Upper lobe of left lung (tissue), 6 donors: ENCODE results near the gene DAD1. TPM values are rescaled to one million over a fixed set of nuclear protein-coding genes. Genes with fewer than 3 reads are reported as not detected.
A peak's percentile ranks its signal among the peaks of the same experiment; 100 is the strongest.

Experiments
- ATAC-seq, 2 donors: fragments of 200-7000 bp; cut with Tn5 transposase; one replicate each; pipeline ENCODE4 v1.9.1; 2022; ENCODE audit warnings: mild to moderate bottlenecking in 2 of 2, moderate library complexity in 2 of 2; ENCODE audit not compliant: low FRiP score in 2 of 2
- DNase-seq, 2 donors: peaks; one replicate each; pipeline ENCODE4 v3.0.0-alpha.2; 2019 to 2020
- H3K27ac ChIP-seq, 4 donors: fragments of 200-600 bp; sonication (generic); one replicate each; pipeline ENCODE4 v1.5.1; 2016 to 2019
- H3K27me3 ChIP-seq, 4 donors: fragments of 200-600 bp; sonication (generic); one replicate each; pipeline ENCODE4 v1.5.1; 2017 to 2019
- H3K36me3 ChIP-seq, 4 donors: fragments of 200-600 bp; sonication (generic); one replicate each; pipeline ENCODE4 v1.5.1; 2016 to 2019
- H3K4me1 ChIP-seq, 4 donors: fragments of 200-600 bp; sonication (generic); one replicate each; pipeline ENCODE4 v1.5.1; 2018 to 2019
- H3K4me3 ChIP-seq, 4 donors: fragments of 200-600 bp; sonication (generic); one replicate each; pipeline ENCODE4 v1.5.1; 2017 to 2019; ENCODE audit warnings: mild to moderate bottlenecking in 2 of 4, moderate library complexity in 1 of 4
- H3K9me3 ChIP-seq, 4 donors: fragments of 200-600 bp; sonication (generic); one replicate each; pipeline ENCODE4 v1.5.1; 2018 to 2019
- CTCF ChIP-seq, 6 experiments: fragments of 450-650 bp in 4 of 6; fragments of 200-600 bp in 2 of 6; sonication (generic) in 2 of 6; IDR thresholded peaks; one replicate each; pipeline ENCODE4 v1.5.1; 2016 to 2019; ENCODE audit warnings: antibody characterized with exemption in 6 of 6
- EP300 ChIP-seq, 4 donors: sonication (generic); formaldehyde crosslinking; IDR thresholded peaks; one replicate each; pipeline ENCODE4 v1.5.1; 2017; ENCODE audit warnings: antibody characterized with exemption in 4 of 4, control low read depth in 2 of 4
- POLR2A ChIP-seq, 4 donors: fragments of 450-650 bp; IDR thresholded peaks; one replicate each; pipeline ENCODE4 v1.5.1; 2016 to 2017; ENCODE audit warnings: antibody characterized with exemption in 4 of 4, mild to moderate bottlenecking in 2 of 4
- POLR2AphosphoS5 ChIP-seq, 2 donors: sonication (generic); formaldehyde crosslinking; IDR thresholded peaks; one replicate each; pipeline ENCODE4 v1.5.1; 2017; ENCODE audit warnings: antibody characterized with exemption in 2 of 2
- WGBS, 2 donors: methylation state at CpG; one replicate each; pipeline ENCODE4 v1.1.5; 2017 to 2018; 5-methylcytosine and 5-hydroxymethylcytosine counted together
- total RNA-seq, 6 donors: library from RNA; depleted of rRNA in 4 of 6; stranded (reverse); fragments of >200 nt in 4 of 6; gene quantifications; one replicate each; pipeline versions ENCODE4 v1.1.0 to v1.2.1, GENCODE V29; 2016 to 2021
- donor health status: DM: no; HTN: no; CAD: no; lungs with moderate emphysema.
- donor health status: DM: no; HTN: yes; CAD: no; lungs with severe emphysema.

Gene DAD1
- total RNA-seq, 6 donors from 2014 or later = 8.4 to 188 (median 134) TPM

GRCh38 chr14:22599349-22599748, 10.3 kb upstream of the DAD1 start:
- peak overlapping the region in 3 of 4 donors; percentile 67 to 80 (median 74) for H3K4me3 ChIP-seq
- H3K9me3 ChIP-seq = no peaks in the 10 kb centered on the region
- ATAC-seq (no peak), DNase-seq (no peak)
- H3K4me1 ChIP-seq = peaks cover 13 to 20% (median 18%) of the 10 kb centered on the region in 4 donors
- H3K27me3 ChIP-seq = no peaks in the 10 kb centered on the region
- WGBS, 2 donors = 76 to 80% methylated on average over 3 of the region's 3 CpGs
- TF ChIP-seq POLR2A (IDR thresholded peaks at IDR 0.05) = no peak
- TF ChIP-seq POLR2AphosphoS5 (IDR thresholded peaks at IDR 0.05) = no peak
- TF ChIP-seq CTCF (IDR thresholded peaks at IDR 0.05) = no peak
- no peak for TF ChIP-seq EP300 (IDR thresholded peaks at IDR 0.05)
- peak overlapping the region in 3 of 4 donors; percentile 89 to 95 (median 90) for H3K27ac ChIP-seq
- peaks cover 16 to 29% (median 26%) of the 10 kb centered on the region in 4 donors for H3K36me3 ChIP-seq

GRCh38 chr14:22598896-22599244, 9.8 kb upstream of the DAD1 start:
- no peaks in the 10 kb centered on the region for H3K27me3 ChIP-seq
- H3K4me3 ChIP-seq = peak overlapping the region; percentile 67 to 80 (median 74)
- no peak for TF ChIP-seq POLR2A (IDR thresholded peaks at IDR 0.05)
- peak in 2 of 6 experiments; percentile 43 to 44 for TF ChIP-seq CTCF (IDR thresholded peaks at IDR 0.05)
- H3K27ac ChIP-seq = peak overlapping the region; percentile 82 to 95 (median 90)
- 6% methylated on average over 5 of the region's 5 CpGs for WGBS, 2 donors
- no peaks in the 10 kb centered on the region for H3K9me3 ChIP-seq
- peaks cover 13 to 20% (median 18%) of the 10 kb centered on the region in 4 donors for H3K4me1 ChIP-seq
- ATAC-seq (peak; percentile 79 to 84), DNase-seq (peak in 1 of 2 donors; percentile 77)
- H3K36me3 ChIP-seq = peaks cover 11 to 24% (median 23%) of the 10 kb centered on the region in 4 donors

- Histone ChIP-seq H3K36me3 (peaks cover 7 to 18% (median 17%) of the 10 kb centered on the region in 4 donors), H3K27ac (peak within 1 kb of the TSS; percentile 82 to 95 (median 90)), H3K4me3 (peak within 1 kb of the TSS; percentile 67 to 80 (median 74)), H3K4me1 (peaks cover 13 to 20% (median 18%) of the 10 kb centered on the region in 4 donors), H3K27me3 (no peaks in the 10 kb centered on the region), H3K9me3 (no peaks in the 10 kb centered on the region)
- ATAC-seq (peak; percentile 95 to 98), DNase-seq (peak; percentile 89 to 97)
- WGBS, 2 donors = 0% methylated on average over 14 to 49 of the region's 49 CpGs
- TF ChIP-seq EP300 (IDR thresholded peaks at IDR 0.05) (peak in 1 of 4 donors; percentile 34), CTCF (IDR thresholded peaks at IDR 0.05) (peak in 1 of 6 experiments; percentile 14), POLR2AphosphoS5 (IDR thresholded peaks at IDR 0.05) (peak; percentile 49 to 93), POLR2A (IDR thresholded peaks at IDR 0.05) (peak in 3 of 4 donors; percentile 61 to 94 (median 92))
Measured at GRCh38 chr14:22598099-22598895, 9.3 kb upstream of the DAD1 start, which contains the start of gene ABHD4. ABHD4 (plus strand) TSS chr14:22598300; CDS start chr14:22598307, 7 bp downstream.

GRCh38 chr14:22597771-22598098, 8.7 kb upstream of the DAD1 start:
- WGBS, 2 donors = 8 to 16% methylated on average over 7 to 9 of the region's 9 CpGs
- Histone ChIP-seq H3K4me1 (peaks cover 13 to 20% (median 18%) of the 10 kb centered on the region in 4 donors), H3K36me3 (peaks cover 5 to 12% (median 12%) of the 10 kb centered on the region in 4 donors), H3K27ac (peak overlapping the region; percentile 82 to 95 (median 90)), H3K4me3 (peak overlapping the region; percentile 67 to 80 (median 74)), H3K9me3 (no peaks in the 10 kb centered on the region), H3K27me3 (no peaks in the 10 kb centered on the region)
- TF ChIP-seq POLR2AphosphoS5 (IDR thresholded peaks at IDR 0.05) (no peak), POLR2A (IDR thresholded peaks at IDR 0.05) (no peak), EP300 (IDR thresholded peaks at IDR 0.05) (no peak), CTCF (IDR thresholded peaks at IDR 0.05) (no peak)
- DNase-seq (no peak), ATAC-seq (peak in 1 of 2 donors; percentile 36)
